ENCODE measurements around the gene COL4A2.

Gene COL4A2

DNA sequence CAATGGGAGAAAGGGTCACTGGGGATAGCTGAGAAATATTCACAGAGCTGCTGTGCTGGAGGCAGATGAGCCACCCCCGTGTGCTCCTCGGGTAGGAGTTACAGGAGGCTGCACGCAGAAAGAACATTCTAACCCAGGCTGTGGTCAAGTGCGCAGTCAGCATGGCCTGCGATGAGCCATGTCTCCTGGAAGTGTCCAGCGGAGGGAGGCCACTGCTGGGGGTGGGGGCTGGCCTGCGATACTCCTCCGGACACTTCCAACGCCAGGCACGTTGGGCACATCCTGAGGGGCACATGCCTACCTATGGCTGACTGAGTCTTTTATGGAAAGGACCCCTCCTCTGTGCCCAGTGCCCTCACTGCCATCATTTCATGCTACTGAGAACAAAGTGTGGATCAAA is 198.5 kb downstream of the COL4A2 start:
- H3K36me3 ChIP-seq = peaks cover 33% of the 10 kb centered on the region
- H3K27me3 ChIP-seq (ENCODE audit: insufficient read depth, low read depth, severe bottlenecking) = no peaks in the 10 kb centered on the region
- H3K27ac ChIP-seq = no peak overlapping the region

GRCh38 chr13:110506396-110506795 is 199.3 kb downstream of the COL4A2 start:
- no peak for DNase-seq
- Histone ChIP-seq H3K36me3 (peaks cover 33% of the 10 kb centered on the region), H3K27ac (no peak overlapping the region), H3K9me3 (ENCODE audit: severe bottlenecking) (no peaks in the 10 kb centered on the region), H3K27me3 (ENCODE audit: insufficient read depth, low read depth, severe bottlenecking) (no peaks in the 10 kb centered on the region), H3K4me3 (ENCODE audit: low read depth, low read length) (no peak overlapping the region)
- TF ChIP-seq CTCF (IDR thresholded peaks at IDR 0.05; ENCODE audit: low read depth, low read length) = no peak

More for the DNA sequence above, 198.5 kb downstream of the COL4A2 start:
- no peak overlapping the region for H3K4me3 ChIP-seq (ENCODE audit: low read depth, low read length)
- DNase-seq = no peak
- peaks cover 4% of the 10 kb centered on the region for H3K9me3 ChIP-seq (ENCODE audit: severe bottlenecking)
- no peak for TF ChIP-seq CTCF (IDR thresholded peaks at IDR 0.05; ENCODE audit: low read depth, low read length)

- peaks cover 29% of the 10 kb centered on the region for H3K36me3 ChIP-seq
- no peak overlapping the region for H3K27ac ChIP-seq
- no peak for TF ChIP-seq CTCF (IDR thresholded peaks at IDR 0.05; ENCODE audit: low read depth, low read length)
- DNase-seq = no peak
- H3K9me3 ChIP-seq (ENCODE audit: severe bottlenecking) = no peaks in the 10 kb centered on the region
- H3K27me3 ChIP-seq (ENCODE audit: insufficient read depth, low read depth, severe bottlenecking) = no peaks in the 10 kb centered on the region
- H3K4me3 ChIP-seq (ENCODE audit: low read depth, low read length) = no peak overlapping the region
Observed at GRCh38 chr13:110506859-110507566, 199.9 kb downstream of the COL4A2 start.

- DNase-seq = no peak
- Histone ChIP-seq H3K27ac (no peak overlapping the region), H3K27me3 (ENCODE audit: insufficient read depth, low read depth, severe bottlenecking) (no peaks in the 10 kb centered on the region), H3K4me3 (ENCODE audit: low read depth, low read length) (no peak overlapping the region), H3K9me3 (ENCODE audit: severe bottlenecking) (no peaks in the 10 kb centered on the region), H3K36me3 (peaks cover 23% of the 10 kb centered on the region)
- TF ChIP-seq CTCF (IDR thresholded peaks at IDR 0.05; ENCODE audit: low read depth, low read length) = no peak
Observed at GRCh38 chr13:110507678-110508381, 200.7 kb downstream of the COL4A2 start.

GRCh38 chr13:110509478-110509926 is 202.4 kb downstream of the COL4A2 start:
- H3K27ac ChIP-seq = no peak overlapping the region
- H3K27me3 ChIP-seq (ENCODE audit: insufficient read depth, low read depth, severe bottlenecking) = no peaks in the 10 kb centered on the region

More at GRCh38 chr13:110509478-110509926, 202.4 kb downstream of the COL4A2 start:
- Histone ChIP-seq H3K4me3 (ENCODE audit: low read depth, low read length) (no peak overlapping the region), H3K9me3 (ENCODE audit: severe bottlenecking) (no peaks in the 10 kb centered on the region), H3K36me3 (peaks cover 6% of the 10 kb centered on the region)
- no peak for TF ChIP-seq CTCF (IDR thresholded peaks at IDR 0.05; ENCODE audit: low read depth, low read length)
- DNase-seq = no peak

All from WERI-Rb-1 (cell line).